AG10803 (cell line): ENCODE measurements around the gene SASH1.
A peak's percentile ranks its signal among the peaks of the same experiment; 100 is the strongest.

Experiments
- DNase-seq: peaks from one replicate; pipeline ENCODE4 v3.0.0; 2010; ENCODE audit warnings: low read depth
- H3K4me3 ChIP-seq: 2 replicates; pipeline ENCODE4 v1.5.1; 2011; ENCODE audit warnings: mild to moderate bottlenecking, low read length, control low read depth
- CTCF ChIP-seq: conservative IDR thresholded peaks from 2 replicates; pipeline ENCODE4 v1.5.1; 2011; ENCODE audit warnings: mild to moderate bottlenecking, low read length, control low read depth, inconsistent platforms

Gene SASH1

DNA sequence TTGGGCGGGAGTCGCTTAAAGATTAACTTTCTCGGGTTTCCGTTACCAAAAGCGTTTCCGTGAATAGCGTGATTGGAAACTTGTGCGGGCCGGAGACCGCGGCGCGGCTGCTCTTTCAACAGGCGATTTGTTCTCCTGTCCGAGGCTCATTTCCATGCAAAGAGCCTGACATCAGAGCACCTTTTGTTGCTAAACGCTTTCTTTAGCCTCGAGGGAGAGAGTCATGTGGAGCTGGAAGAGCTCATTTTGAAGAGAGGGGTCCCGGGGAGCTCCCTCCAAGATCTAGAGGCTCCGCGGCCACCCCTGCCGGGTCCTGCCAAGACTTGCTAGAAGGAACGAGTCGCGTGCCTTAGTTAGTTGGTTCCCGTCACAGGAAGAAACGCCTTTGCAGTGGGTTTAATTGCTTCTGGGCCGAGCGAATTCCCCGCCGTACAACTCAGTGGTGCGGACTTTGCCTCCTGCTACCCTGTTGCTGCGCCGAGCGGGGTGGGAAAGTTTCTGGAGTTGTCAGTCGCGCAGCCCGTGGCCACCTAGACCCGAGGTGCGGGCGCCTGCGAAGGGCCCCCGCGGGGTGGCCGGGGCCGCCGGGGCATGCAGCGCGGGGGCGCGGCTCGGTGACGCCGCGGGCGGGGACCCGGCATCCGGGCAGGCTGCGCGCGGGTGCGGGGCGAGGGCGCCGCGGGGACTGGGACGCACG lies at the start of gene SASH1:
SASH1 (plus strand) TSS at position 489 of the 697 bp plus-strand sequence. CDS start 230 bp downstream, outside the sequence.
- no peak for TF ChIP-seq CTCF

GRCh38 chr6:148293181-148293995 lies 49.2 kb upstream of the SASH1 start:
- no peak for TF ChIP-seq CTCF
- H3K4me3 ChIP-seq, result no peak overlapping the region
- no peak for DNase-seq

More for the DNA sequence above, at the start of gene SASH1:
- DNase-seq, result peak; percentile 70
- H3K4me3 ChIP-seq, result peak within 1 kb of the TSS; percentile 83

GRCh38 chr6:148294059-148294458 lies 48.6 kb upstream of the SASH1 start:
- no peak for TF ChIP-seq CTCF
- no peak for DNase-seq

DNA sequence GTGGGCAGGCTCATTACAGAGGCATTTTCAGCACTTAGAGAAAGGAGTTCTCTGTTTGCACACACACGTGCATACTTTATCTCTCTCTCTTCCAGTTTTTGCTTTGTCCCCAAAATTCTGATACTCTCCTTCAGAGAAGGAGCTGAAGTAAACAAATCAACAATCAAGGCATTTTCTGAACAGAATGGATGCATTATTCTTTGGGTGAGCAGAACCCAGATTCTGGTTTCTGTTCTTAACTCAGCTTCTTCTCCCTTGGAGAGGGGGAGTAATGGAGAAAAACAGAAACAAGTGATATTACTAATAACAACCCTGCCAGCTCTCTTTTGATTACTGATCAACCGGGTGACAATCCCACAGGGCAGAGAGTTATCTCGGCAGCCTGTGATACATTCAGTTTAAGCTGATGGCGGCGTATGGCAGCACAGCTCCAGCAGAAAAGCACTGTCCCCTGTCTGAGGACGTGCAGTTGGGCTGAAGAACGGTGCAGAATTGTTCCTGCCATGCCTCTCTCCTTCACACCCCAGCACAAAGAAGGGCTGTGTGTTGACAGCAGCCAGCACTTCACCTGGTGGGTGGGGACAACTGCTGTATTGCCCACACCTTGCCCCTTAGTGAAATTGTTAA lies 47.3 kb upstream of the SASH1 start:
- no peak for TF ChIP-seq CTCF
- H3K4me3 ChIP-seq, result no peak overlapping the region
- no peak for DNase-seq

More at GRCh38 chr6:148294059-148294458, 48.6 kb upstream of the SASH1 start:
- H3K4me3 ChIP-seq, result no peak overlapping the region

DNA sequence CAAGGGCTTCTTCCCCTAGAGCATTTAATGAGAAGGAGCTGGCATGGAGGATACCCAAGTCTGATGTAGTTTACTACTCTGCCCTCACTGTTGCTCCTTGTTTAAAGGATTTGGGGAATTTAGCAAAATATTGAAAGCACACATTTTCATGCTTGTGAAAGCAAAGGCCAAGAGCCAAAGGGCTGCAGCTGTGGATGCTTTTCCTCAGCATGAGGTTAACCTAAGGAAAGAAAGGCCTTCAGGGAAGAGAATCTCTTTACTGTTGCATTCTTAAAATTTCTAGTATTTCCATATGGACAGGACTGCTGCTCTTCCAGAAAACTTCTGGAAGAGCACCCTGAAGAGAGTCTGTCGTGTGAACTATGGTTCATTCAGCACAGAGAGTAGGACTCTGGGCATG lies 45.9 kb upstream of the SASH1 start:
- TF ChIP-seq CTCF, result no peak
- H3K4me3 ChIP-seq, result no peak overlapping the region
- DNase-seq, result peak; percentile 45

DNA sequence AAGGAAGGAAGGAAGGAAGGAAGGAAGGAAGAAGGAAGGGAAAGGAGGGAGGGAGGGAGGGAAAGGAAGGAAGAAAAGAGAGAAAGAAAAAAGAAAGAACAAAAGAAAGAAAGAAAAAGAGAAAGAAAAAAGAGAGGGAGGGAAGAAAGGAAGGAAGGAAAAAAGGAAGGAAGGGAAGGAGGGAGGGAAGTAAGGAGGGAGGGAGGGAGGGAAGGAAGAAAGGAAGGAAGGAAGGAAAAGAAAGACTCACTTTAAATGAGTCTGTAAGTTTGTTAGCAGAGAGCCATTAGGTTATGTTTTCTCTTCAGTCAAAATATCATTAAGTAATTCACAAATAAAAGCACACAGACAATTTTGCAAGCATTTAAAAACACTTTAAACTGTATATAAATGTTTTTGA lies 44.0 kb upstream of the SASH1 start:
- no peak for DNase-seq
- H3K4me3 ChIP-seq, result no peak overlapping the region
- TF ChIP-seq CTCF, result no peak
